CD4-positive, alpha-beta T cell treated with Interleukin-6 at 100 ng/mL for 8 hours (primary cell): Measurements from ENCODE around the gene FKBP4.
"Not testable (repeated sequence)": the region's sequence is repeated elsewhere in the genome, so short reads cannot be mapped to it uniquely, and the experiment has no call there.

Experiments used
- DNase-seq: peaks from one replicate; pipeline ENCODE4 v3.0.0-alpha.2; 2020; ENCODE audit warnings: mixed read lengths, low spot score

FKBP4 gene

GRCh38 chr12:2794736-2795289 lies at the start of gene FKBP4:
Gene FKBP4, plus strand, starts transcription at chr12:2794970. Its CDS starts 170 bp downstream, at chr12:2795140.
- DNase-seq, result peak; percentile 89

GRCh38 chr12:2745655-2746054 lies 49.1 kb upstream of the FKBP4 start:
- DNase-seq, result no peak

- no peak for DNase-seq
These were observed 45.2 kb upstream of the FKBP4 start for GRCh38 chr12:2749580-2749979.

GRCh38 chr12:2750185-2750584 lies 44.6 kb upstream of the FKBP4 start:
- no peak for DNase-seq

GRCh38 chr12:2751230-2751629 lies 43.5 kb upstream of the FKBP4 start:
- DNase-seq, result no peak

- DNase-seq, result no peak
These were observed 43.1 kb upstream of the FKBP4 start for GRCh38 chr12:2751686-2752085.

GRCh38 chr12:2752676-2753371 lies 41.9 kb upstream of the FKBP4 start:
- DNase-seq, result peak; percentile 61

GRCh38 chr12:2753536-2753935 lies 41.2 kb upstream of the FKBP4 start:
- no peak for DNase-seq

- no peak for DNase-seq
These were observed 40.6 kb upstream of the FKBP4 start for GRCh38 chr12:2754208-2754607.

GRCh38 chr12:2756756-2757155 lies 38.0 kb upstream of the FKBP4 start:
- no peak for DNase-seq

GRCh38 chr12:2759733-2760132 lies 35.0 kb upstream of the FKBP4 start:
- no peak for DNase-seq

GRCh38 chr12:2764398-2764797 lies 30.4 kb upstream of the FKBP4 start:
- DNase-seq, result no peak

- no peak for DNase-seq
These were observed 29.7 kb upstream of the FKBP4 start for GRCh38 chr12:2765052-2765451.

- DNase-seq, result no peak
These were observed 29.2 kb upstream of the FKBP4 start for GRCh38 chr12:2765608-2766007.

GRCh38 chr12:2768224-2768961 lies 26.4 kb upstream of the FKBP4 start:
- DNase-seq, result no peak

- no peak for DNase-seq
These were observed 24.8 kb upstream of the FKBP4 start for GRCh38 chr12:2769866-2770533.

GRCh38 chr12:2770544-2770943 lies 24.2 kb upstream of the FKBP4 start:
- not testable (repeated sequence) for DNase-seq

- DNase-seq, result no peak
These were observed 22.4 kb upstream of the FKBP4 start for GRCh38 chr12:2772370-2772769.

- DNase-seq, result no peak
These were observed 21.4 kb upstream of the FKBP4 start for GRCh38 chr12:2773199-2773875.

GRCh38 chr12:2775431-2775830 lies 19.3 kb upstream of the FKBP4 start:
- DNase-seq, result no peak

- no peak for DNase-seq
These were observed 18.5 kb upstream of the FKBP4 start for GRCh38 chr12:2776129-2776806.

- no peak for DNase-seq
These were observed 15.5 kb upstream of the FKBP4 start for GRCh38 chr12:2779281-2779680.
